Measurements from ENCODE around the gene HCK.

HCK gene

DNA sequence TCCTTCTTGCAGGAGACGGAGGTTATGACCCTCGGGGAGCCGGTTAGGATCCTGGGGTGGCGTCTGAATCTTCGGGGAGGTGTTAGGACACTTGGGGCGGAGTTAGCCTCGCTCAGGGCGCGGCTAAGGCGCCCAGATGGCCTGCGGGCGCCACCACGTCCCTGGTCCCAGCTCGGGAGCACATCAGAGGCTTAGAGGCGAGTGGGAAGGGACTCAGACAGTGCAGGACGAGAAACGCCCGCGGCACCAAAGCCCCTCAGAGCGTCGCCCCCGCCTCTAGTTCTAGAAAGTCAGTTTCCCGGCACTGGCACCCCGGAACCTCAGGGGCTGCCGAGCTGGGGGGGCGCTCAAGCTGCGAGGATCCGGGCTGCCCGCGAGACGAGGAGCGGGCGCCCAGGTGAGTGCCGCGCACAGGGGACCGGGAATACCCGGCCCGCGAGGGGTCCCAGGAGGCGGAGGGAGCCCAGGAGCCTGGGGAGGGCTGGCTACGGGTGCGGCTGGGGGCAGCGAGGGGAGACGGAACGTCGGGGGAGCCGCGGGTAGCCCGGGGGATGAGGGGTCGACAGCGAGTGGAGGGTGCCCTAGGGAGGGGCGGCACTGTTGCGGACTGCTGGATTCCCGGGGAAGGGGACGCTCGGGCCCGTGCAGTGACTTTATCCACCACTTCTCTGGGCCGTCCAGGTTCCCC, at the start of gene HCK:
Gene HCK, plus strand, starts transcription at position 153 of the 688 bp plus-strand sequence.
- DNase-seq, result peak in 1 of 2 donors; percentile 23

DNA sequence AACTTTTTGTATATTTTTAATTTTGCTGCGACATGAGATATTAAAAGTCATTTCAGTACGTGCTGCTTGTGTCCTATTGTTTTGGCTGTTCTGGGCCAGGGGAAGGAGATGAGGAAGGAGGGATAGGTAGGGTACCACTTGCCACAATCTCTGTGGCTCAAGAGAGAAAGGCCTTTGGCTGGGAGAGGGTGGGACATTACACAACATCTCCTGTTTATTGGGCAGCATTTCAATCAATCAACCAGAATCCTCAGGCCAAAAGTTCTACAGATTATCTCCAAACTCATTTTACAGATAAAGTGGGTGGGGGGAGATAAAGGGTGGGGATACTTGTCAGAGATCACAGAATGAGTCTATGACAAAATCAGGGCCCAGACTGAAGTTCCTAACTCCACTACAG, 48.7 kb upstream of the HCK start:
- no peak for DNase-seq

DNA sequence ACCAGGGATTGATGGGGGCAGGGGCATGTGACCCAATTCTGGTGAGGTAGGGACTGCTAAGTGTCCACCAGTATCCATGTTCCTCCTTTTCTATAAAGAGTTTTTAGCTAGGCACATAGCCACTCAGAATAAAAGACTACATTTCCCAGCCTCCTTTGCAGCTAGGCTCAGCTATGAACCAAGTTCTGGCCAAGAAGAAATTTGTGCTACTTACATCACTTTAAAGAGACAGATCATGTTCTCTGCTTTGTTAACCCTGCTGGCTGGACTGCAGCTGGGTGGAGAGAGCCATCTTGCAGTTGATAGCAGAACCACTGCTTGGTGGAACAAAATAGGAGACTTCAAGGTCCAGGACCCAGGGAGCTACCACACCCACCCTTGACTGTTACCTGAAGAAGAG, 47.1 kb upstream of the HCK start:
- DNase-seq, result no peak

DNA sequence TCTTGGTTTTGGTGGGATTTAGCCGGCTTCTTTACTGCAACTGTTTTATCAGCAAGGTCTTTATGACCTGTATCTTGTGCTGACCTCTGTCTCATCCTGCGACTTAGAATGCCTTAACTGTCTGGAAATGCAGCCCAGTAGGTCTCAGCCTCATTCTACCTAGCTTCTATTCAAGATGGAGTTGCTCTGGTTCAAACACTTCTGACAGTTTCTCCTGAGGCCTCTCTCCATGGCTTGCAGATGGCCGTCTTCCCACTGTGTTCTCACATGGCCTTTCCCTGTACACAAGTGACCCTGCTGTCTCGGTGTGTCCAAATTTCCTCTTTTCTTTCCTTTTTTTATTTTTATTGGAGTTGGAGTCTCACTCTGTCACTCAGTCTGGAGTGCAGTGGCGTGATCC, 46.0 kb upstream of the HCK start:
- no peak for DNase-seq

DNA sequence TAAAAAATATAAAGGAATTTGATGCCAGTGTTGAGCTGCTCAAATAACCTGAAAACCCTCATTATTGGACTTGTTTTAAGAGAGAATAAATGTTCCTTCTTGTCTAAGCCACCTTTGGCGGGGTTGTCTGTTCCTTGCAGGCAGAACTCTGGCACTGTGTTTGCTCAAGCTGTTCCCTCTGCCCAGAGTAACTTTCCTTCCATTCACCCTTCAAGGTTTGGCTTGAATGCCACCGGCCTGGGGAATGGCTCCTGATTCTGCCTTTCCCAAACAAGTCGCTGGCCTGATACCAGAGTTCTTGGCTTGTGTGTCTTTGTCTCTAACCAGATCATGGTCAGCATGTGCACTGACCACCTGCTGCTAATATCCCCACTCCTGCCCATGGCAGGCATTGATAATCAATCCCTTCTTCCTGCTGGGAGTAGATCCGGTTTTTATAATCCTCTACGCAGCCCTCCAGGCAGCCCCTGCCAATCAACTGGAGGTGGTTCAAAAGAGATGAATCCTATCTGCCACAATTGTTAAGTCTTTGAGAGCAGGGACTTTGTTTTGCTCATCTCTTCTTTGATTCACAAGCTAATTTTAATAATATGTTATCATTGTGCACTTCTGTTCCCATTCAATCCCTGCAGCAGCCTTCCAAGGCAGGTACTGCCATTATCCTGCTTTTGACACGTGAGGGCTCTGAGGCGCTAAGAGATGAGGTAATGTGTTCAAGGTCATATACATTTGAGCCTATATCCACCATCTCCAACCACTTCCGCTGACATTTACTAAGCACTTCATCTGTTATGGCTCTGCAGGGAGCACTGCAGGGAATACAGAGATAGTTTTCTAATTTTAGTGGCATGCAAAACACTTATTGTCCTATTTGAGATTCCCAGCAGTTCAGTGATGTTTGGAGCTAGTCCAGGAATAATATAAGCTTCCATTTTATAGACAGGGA, 44.9 kb upstream of the HCK start:
- no peak for DNase-seq

DNA sequence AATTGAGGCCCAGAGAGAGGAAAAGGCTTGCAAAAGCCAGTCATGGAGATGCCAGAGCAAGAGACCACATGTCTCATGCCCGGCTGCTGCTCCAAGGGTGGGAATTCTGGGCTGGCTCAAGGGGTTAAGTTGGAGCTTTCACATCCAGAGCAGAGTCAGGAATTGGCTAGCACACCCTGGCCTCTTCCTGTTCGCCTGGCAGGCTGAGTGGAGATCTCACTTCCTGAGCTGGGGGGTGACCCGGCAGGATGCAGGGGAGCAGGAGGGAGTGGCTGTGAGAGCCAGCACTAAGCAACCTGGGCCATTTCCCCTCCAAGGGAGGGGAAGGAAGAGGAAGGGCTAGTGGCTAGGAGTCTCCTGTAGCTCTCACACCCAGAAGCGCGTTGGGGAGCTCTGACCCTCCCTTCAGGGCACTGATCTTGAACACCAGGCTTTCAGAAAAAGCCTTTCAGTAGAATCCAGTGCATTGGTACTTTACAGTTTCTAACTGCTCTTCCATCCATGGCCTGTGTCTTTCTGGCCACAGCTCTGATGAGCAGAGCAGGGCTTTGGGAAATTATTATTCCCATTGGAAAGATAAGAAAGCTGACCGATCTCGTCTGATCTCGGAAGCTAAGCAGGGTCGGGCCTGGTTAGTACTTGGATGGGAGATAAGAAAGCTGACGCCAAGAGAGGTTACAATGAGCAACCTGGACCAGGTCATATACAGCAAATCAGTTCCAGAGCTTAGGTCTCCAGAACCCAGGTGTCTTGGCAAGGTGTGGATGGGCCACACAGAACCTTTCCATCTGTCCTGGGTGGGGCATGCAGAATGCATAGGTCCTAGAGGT, 44.0 kb upstream of the HCK start:
- no peak for DNase-seq

DNA sequence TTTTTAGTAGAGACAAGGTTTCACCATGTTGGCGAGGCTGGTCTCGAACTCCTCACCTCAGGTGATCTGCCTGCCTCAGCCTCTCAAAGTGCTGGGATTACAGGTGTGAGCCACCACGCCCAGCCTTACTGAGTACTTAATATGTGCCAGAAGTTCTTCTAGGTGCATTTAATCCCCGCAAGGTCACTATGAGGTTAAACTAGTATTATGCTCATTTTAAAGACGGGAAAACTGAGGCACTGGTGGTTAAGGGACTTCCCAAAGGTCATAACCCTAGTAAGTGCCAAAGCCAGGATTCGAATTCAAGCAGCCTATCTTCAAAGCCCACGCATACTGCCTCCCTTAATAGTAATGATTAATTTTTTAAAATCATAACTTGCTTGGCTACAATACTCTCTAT, 42.5 kb upstream of the HCK start:
- no peak for DNase-seq

DNA sequence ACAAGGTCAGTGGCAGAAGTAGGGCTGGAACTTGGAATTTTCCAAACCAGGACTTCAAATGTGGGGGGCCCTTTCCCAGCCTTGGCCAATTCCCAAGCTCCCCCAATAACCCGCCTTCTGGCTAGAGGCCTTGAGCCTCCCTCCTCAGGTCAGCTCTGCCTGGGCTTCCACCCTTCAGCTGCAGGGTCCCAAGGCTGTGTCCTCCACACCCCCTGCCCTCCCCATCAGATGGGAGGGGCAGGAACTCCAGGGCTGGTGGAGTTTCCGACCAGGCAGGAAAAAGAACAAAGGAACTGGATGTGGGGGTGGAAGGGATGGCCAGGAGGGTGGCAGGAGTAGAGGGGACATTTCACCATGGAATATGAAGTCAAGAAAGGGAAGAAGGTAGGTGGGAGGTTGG, 41.9 kb upstream of the HCK start, which contains the start of gene CCM2L:
Gene CCM2L, plus strand, starts transcription at position 338 of the 400 bp plus-strand sequence. Its CDS starts 17 bp downstream, at position 355.
- no peak for DNase-seq

DNA sequence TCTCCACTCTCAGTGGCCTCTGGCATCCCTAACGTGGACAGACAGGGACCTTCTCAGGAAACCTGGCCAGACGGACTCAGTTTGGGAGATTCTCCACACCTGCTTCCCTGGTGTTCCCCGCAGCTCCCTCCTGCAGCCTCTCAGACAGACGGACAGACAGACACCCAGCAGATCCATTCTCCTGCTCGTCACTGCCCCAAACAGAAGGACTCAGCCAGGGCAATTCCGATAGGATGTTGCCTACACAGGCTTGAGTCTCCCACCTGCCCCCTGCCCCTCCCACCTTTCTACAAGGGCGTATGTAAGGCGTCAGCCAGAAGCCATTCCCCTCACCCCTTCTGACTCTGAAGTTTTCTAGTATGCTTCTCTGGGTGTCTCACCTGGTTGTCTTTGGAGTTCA, 41.4 kb upstream of the HCK start:
- DNase-seq, result no peak

DNA sequence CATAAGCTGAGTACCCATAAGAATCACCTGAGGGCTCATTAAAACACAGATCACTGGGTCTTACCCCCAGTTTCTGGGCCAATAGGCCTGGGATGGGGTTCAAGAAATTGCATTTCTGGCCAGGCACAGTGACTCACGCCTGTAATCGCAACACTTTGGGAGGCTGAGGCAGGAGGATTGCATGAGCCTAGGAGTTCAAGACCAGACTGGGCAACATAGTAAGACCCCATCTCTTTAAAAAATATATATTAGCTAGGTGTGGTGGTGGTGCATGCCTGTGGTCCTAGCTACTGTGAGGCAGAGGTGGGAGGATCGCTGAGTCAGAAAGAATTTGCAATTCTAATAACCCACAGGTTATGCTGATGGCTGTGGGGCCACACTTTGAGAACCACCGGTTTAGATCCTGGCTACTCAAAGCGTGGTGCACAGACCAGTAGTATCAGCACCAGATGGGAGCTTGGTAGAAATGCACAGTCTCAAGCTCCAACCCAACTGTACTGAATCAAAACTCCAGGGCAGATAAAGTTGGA, 39.8 kb upstream of the HCK start:
- no peak for DNase-seq

DNA sequence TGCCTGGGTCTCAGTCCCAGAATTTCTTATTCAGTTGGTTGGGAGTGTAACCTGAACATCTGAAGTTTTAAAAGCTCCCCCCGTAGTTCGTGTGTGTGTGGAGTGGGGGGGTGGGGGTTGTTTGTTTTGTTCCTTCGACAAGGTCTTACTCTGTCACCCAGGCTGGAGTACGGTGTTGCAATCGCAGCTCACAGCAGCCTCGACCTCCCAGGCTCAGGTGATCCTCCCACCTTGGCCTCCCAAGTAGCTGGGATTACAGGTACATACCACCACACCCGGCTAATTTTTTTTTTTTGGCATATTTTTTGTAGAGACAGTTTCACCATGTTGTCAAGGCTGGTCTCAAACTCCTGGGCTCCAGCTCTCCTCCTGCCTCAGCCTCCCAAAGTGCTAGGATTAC, 38.7 kb upstream of the HCK start:
- DNase-seq, result no peak

DNA sequence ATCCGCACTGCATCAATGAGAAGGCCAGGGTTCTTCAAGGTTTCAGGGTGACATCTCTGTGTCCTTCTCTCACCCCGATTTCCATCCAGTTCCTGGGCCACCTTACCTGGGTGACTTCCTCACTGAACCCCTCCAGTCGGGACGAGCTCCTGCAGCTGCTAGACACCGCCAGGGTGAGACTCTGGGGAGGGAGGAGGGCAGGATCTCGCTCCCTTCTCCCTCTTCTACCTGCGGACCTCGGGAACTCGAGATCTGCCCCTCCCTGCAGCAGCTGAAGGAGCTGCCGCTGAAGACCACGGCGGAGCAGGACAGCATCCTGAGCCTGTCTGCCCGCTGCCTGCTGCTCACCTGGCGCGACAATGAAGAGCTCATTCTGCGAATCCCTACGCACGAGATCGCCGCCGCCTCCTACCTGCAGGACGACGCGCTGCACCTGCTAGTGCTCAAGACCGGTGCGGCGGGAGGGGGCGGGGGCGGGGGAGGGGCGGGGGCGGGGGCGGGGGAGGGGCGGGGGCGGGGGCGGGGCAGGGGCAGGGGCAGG, 34.3 kb upstream of the HCK start:
- peak; percentile 29 to 52 for DNase-seq

DNA sequence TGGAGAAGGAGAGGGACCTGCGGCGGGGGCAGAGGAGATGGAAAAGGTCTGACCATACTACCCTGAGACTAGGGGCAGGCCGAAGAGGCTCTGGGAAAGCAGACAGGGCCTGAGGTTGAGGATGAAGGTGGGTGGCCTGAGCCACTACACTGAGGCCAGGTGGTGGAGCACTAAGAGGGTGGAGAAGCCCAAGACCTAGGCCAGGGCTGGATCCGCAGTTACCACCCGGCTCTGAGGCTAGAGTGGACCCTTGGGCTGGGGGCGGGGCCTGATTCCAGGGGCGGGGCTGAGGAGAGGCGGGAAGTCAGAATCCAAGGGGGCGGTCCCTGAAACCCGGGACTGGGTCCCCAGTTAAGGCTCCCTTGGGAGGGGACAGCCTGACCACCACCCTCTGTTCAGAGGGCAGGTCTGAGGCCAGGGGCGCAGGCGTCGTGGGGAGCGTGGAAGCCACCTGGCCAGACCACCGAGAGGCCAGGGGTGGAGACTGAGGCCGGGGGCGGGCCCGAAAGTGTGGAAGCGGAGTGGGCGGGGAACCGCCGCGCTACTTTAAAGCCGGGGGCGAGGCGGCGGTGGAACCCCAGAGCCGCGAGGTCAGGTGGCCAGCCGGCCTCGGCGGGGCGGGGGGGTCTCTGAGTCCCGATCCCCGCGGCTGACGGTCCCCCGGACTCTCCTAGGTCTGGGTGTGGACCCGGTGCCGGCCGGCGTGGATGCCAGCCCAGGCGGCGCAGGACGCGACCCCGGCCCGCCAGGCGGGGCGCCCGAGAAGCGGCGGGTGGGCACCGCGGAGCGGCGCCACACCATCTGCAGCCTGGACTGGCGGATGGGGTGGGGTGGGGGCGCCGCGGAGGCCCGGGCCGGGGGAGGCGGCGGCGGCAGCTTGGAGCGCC, 33.5 kb upstream of the HCK start:
- peak; percentile 59 to 72 for DNase-seq

DNA sequence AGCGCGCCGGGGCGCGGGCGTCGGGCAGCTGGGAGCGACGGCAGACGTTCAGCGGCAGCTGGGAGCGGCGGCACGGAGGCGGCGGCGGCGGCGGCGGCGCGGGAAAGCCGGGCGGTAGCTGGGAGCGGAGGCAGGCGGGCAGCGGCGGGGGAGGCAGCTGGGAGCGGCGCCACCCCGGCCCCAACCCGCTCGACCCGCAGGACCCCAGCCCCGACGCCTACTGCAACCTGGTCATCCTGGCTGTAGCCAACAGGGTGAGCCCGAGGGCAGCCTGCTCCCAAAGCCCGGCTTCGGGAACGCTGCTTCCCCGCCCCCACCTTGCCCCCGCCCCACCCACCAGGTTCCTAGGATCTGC, 32.9 kb upstream of the HCK start:
- DNase-seq, result peak in 1 of 2 donors; percentile 26

DNA sequence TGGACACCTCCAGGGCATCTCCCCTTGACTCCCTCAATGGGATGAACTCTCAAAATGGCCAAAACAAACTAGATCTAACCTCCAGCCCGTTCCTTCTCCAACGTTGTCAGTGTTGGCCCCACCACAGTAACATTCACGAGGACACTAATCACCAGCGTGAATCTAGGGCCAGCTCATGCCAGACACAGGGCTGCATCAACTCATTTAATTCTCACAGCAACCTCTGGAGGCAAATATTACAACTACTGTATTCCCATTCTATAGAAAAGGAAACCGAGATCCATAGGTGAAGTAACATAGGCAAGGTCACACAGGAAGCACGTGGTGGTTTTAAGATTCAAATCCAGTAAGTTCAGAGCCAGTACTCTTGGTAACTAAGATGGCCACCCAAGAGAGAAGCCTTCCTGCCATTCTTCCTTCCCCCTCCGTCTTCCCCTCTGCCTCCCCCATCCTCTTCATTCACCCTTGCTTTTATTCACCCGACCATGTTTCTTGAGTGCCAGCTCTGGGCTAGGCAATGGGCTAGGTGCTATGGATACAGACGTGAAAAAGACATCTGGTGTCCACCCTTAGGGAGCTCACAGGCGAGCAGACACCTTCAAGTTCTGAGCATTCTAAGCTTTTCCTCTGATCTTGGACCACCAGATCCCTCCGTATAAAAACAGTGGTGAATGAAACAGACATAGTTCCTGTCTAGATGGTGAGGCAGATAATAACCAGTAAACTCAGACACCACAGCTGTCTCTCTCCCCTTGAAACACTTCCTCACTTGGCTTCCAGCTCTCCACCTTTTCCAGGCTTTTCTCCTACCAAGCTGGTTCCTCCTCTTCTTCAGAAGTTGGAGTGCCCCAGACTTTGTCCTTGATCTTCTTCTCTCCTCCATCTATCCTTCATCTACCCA, 32.2 kb upstream of the HCK start:
- no peak for DNase-seq

DNA sequence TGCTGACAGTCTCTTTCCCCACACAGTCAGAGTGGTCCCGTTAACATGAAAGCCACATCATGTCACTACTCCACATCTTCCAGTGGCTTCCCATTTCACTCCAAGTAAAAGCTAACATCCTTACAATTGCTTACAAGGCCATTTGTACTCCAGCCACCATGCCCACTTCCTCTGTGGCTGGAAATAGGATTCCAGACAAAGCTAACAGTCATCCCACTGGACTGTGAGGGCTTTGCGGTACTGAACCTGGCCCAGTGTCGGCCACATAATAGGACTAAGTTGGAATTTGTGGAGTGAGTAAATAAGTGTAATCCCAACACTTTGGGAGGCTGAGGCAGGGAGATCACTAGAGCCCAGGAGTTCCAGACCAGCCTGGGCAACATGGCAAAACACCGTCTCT, 31.0 kb upstream of the HCK start:
- DNase-seq, result no peak

DNA sequence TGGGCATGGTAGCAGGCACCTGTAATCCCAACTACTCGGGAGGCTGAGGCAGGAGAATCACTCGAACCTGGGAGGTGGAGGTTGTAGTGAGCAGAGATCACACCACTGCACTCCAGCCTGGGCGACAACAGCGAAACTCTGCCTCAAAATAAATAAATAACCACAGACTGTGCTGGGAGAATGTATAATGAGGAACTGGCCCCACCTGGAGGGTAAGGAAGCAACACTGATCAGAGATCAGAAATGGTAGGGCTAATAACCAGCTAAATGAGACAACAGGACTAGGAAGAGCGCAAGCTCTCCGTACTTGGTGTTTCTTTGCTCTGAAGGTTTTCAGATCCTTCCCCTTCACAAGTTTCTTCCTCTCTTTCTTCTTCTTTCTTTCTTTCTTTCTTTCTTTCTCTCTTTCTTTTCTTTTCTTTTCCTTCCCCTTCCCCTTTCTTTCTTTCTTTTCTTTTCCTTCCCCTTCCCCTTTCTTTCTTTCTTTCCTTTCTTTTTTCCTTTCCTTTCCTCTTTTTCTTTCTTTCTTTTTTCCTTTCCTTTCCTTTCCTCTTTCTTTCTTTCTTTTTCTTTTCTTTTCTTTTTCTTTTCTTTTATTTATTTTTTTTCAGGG, 27.3 kb upstream of the HCK start:
- no peak for DNase-seq

DNA sequence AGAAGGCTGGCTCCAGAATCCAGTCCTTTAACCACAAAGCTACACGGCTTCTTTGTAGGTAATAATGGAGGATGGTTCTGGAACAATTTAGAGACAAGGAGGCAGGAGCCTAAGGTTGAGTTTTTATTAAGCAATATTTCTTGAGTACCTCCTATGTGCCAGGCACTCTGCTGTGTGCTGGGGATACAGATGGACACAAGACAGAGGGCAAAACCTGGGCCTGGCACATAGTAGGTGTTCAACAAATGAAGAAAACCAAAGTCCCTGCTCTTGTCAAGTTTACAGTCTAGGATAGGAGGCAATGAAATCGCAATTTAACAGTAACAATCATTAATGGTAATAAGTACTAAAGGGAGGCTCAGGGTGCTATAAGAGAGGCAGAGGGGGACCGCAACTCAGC, 24.4 kb upstream of the HCK start:
- no peak for DNase-seq

DNA sequence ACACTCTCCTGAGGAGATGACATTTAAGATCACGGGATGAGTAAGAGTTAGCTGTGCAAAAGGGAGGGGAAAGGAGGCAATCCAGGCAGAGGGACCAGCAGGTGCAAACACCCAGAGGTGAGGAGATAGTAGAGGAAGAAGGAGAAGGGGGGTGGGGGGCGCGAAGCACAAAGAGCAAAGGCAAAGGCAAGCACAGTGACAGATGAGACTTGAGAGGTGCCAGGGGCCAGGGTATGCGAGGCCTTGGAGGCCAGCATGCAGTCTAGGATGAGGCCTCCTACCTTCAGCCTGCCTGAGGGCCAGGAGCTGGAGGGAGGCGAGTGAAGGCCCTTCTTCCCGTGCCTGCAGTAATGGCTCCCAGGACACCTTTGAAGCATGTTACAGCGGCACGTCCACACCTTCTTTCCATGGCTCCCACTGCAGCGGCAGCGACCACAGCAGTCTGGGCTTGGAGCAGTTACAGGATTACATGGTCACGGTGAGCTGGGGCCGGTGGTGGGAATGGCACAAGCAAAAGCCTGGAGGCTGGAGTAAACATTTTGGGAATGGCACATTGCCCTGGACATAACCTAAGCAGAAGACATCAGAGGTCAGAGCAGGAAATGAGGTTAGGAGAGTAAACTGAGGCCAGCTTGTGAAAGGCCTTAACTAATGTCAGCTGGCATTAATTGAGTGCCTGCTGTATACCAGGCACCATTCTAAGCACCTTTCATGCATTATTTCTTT, 23.2 kb upstream of the HCK start:
- no peak for DNase-seq
